CD14-positive monocyte (primary cell): Measurements from ENCODE around the gene GRB7. TPM values are rescaled to one million over a fixed set of nuclear protein-coding genes. Genes with fewer than 3 reads are reported as not detected.
"Not testable (repeated sequence)": the region's sequence is repeated elsewhere in the genome, so short reads cannot be mapped to it uniquely, and the experiment has no call there.

Experiments
- DNase-seq, 3 donors: peaks; one replicate each; pipeline ENCODE4 v3.0.0-alpha.2; 2011 to 2022
- H2AFZ ChIP-seq: 2 replicates; pipeline ENCODE4 v1.6.0; 2012; ENCODE audit warnings: mild to moderate bottlenecking, low read depth, low read length, inconsistent platforms; ENCODE audit not compliant: insufficient read depth, poor library complexity, severe bottlenecking
- H3K27ac ChIP-seq, 2 donors: 1 replicate in 1 of 2; 2 replicates in 1 of 2; pipeline ENCODE4 v1.5.1; 2012 to 2013; ENCODE audit warnings: low read length in 2 of 2, control low read depth in 1 of 2, inconsistent platforms in 1 of 2, low read depth in 1 of 2, mild to moderate bottlenecking in 1 of 2
- H3K27me3 ChIP-seq, 2 donors: one replicate each; pipeline versions ENCODE4 v1.6.0 to v1.6.1; 2011 to 2013; ENCODE audit warnings: low read length in 2 of 2; ENCODE audit not compliant: control insufficient read depth in 2 of 2, insufficient read depth in 2 of 2
- H3K36me3 ChIP-seq, 2 donors: replicated peaks in 1 of 2; 1 replicate in 1 of 2; 2 replicates in 1 of 2; pipeline versions ENCODE4 v1.5.1 to v1.6.1; 2012 to 2013; ENCODE audit warnings: low read length in 2 of 2, control low read depth in 1 of 2, inconsistent platforms in 1 of 2, mild to moderate bottlenecking in 1 of 2; ENCODE audit not compliant: insufficient read depth in 2 of 2, control insufficient read depth in 1 of 2
- H3K4me1 ChIP-seq, 2 donors: 1 replicate in 1 of 2; 2 replicates in 1 of 2; pipeline versions ENCODE4 v1.5.1 to v1.6.1; 2012 to 2013; ENCODE audit warnings: low read length in 2 of 2, control low read depth in 1 of 2, inconsistent platforms in 1 of 2, mild to moderate bottlenecking in 1 of 2, moderate library complexity in 1 of 2; ENCODE audit not compliant: insufficient read depth in 2 of 2, control insufficient read depth in 1 of 2
- H3K4me2 ChIP-seq: replicated peaks from 2 replicates; pipeline ENCODE3; 2012; ENCODE audit warnings: low read length, moderate library complexity, mild to moderate bottlenecking; ENCODE audit not compliant: poor library complexity, severe bottlenecking; ENCODE audit errors: extremely low read depth
- H3K4me3 ChIP-seq, 3 experiments: fragments of 200-600 bp in 1 of 3; sonication (generic) in 1 of 3; replicated peaks in 1 of 3; 1 replicate in 2 of 3; 2 replicates in 1 of 3; pipeline ENCODE4 v1.5.1; 2011 to 2013; ENCODE audit warnings: low read length in 3 of 3, mild to moderate bottlenecking in 3 of 3, control low read depth in 2 of 3, low read depth in 2 of 3, inconsistent platforms in 1 of 3, moderate library complexity in 1 of 3
- H3K79me2 ChIP-seq: 2 replicates; pipeline ENCODE4 v1.6.0; 2012; ENCODE audit warnings: mild to moderate bottlenecking, control low read depth, inconsistent platforms, low read length, moderate library complexity; ENCODE audit not compliant: insufficient read depth
- H3K9ac ChIP-seq: 2 replicates; pipeline ENCODE4 v1.6.0; 2017; ENCODE audit warnings: low read length, mild to moderate bottlenecking; ENCODE audit not compliant: insufficient read depth, poor library complexity, severe bottlenecking
- H3K9me3 ChIP-seq, 2 donors: replicated peaks in 1 of 2; 1 replicate in 1 of 2; 2 replicates in 1 of 2; pipeline versions ENCODE4 v1.5.1 to v1.6.1; 2012 to 2013; ENCODE audit warnings: low read length in 2 of 2, control low read depth in 1 of 2; ENCODE audit not compliant: control insufficient read depth in 1 of 2, insufficient read depth in 1 of 2
- H4K20me1 ChIP-seq: 2 replicates; pipeline ENCODE4 v1.6.0; 2012; ENCODE audit warnings: mild to moderate bottlenecking, low read length, control low read depth, moderate library complexity; ENCODE audit not compliant: insufficient read depth
- H3K27ac Mint-ChIP-seq, 7 donors: one replicate each; pipeline ENCODE4 v1.8.0; 2020; ENCODE audit warnings: mild to moderate bottlenecking in 7 of 7, mixed read lengths in 7 of 7, moderate library complexity in 6 of 7, inconsistent platforms in 2 of 7
- H3K27me3 Mint-ChIP-seq, 3 donors: one replicate each; pipeline ENCODE4 v1.8.0; 2021 to 2022; ENCODE audit warnings: low read depth in 3 of 3, mild to moderate bottlenecking in 3 of 3, mixed read lengths in 3 of 3, moderate library complexity in 3 of 3, inconsistent platforms in 1 of 3
- H3K36me3 Mint-ChIP-seq, 2 donors: one replicate each; pipeline ENCODE4 v1.8.0; 2020; ENCODE audit warnings: mixed read lengths in 2 of 2, inconsistent platforms in 1 of 2, mild to moderate bottlenecking in 1 of 2
- H3K4me1 Mint-ChIP-seq: one replicate; pipeline ENCODE4 v1.8.0; 2020; ENCODE audit warnings: mild to moderate bottlenecking, mixed read lengths
- H3K4me3 Mint-ChIP-seq, 2 donors: one replicate each; pipeline ENCODE4 v1.8.0; 2020; ENCODE audit warnings: mild to moderate bottlenecking in 2 of 2, mixed read lengths in 2 of 2, moderate library complexity in 1 of 2
- H3K9me3 Mint-ChIP-seq, 7 donors: one replicate each; pipeline ENCODE4 v1.8.0; 2020 to 2022; ENCODE audit warnings: mixed read lengths in 7 of 7, mild to moderate bottlenecking in 6 of 7, moderate library complexity in 6 of 7, inconsistent platforms in 2 of 7
- WGBS: methylation state at CpG from one replicate; pipeline ENCODE4 v1.1.5; 2013; ENCODE audit warnings: missing lambda C conversion rate; ENCODE audit not compliant: insufficient coverage; 5-methylcytosine and 5-hydroxymethylcytosine counted together
- intact Hi-C, 2 donors: fragments of 100-400 bp; cut with micrococcal nuclease; formaldehyde crosslinking; loops; one replicate each; pipeline versions ENCODE4 v1.15.0 to v1.15.1; 2023
- polyA plus RNA-seq, 3 donors: library from polyadenylated mRNA; depleted of rRNA in 1 of 3; unstranded in 2 of 3; stranded (reverse) in 1 of 3; fragments of 300-500 nt in 2 of 3; fragments of >200 nt in 1 of 3; fragmentation: Illumina TruSeq in 2 of 3; gene quantifications; 1 replicate in 2 of 3; 2 replicates in 1 of 3; pipeline ENCODE4 v1.2.3, GENCODE V29; 2012 to 2021
- TF ChIP-seq, protein P1 (sequence below): fragments of 200-600 bp; IDR thresholded peaks from one replicate; pipeline ENCODE4 v1.8.0; 2022; ENCODE audit warnings: antibody characterized with exemption, mild to moderate bottlenecking

Gene GRB7
- polyA plus RNA-seq, 3 donors: not detected

DNA sequence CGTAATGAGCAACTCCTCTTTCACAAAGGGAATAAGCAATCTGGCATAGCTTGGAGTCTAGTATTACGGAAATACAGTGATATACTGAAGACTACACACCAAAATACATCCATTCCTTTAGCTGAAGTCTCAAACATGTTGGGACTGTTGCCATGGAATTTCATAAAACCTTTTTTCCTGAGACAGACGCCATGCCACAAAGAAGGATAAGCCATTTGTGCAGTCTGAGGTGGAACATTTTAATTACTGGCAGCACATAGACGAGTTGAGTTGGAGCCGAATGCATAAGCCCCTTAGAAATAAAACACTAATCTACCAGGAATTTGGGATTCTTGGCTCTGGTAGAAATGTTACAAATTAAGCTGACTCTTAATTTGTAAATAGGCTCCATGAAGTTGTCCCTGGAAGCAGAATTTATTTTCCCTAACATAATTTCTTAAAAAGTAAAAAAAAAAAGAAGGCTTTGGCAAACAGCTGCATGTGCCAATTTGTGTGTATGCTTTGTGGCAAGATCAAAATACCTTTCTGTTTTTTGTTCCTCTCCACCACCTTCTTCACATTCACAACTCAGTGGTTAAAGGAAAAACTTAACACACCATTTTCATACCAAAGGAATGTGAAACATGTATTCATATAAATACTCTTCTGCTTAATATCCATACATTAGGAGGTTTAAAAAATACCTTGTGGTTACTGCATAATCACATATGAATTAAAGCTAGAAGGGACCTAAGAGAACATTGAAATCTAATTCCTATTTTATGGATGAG lies 25.5 kb downstream of the GRB7 start:
- Mint-ChIP-seq H3K27ac (no peak overlapping the region), H3K27me3 (peaks cover 20 to 44% (median 24%) of the 10 kb centered on the region in 3 donors), H3K36me3 (no peaks in the 10 kb centered on the region), H3K4me3 (peak overlapping the region in 1 of 2 donors; percentile 30), H3K9me3 (peaks cover 0 to 2% (median 0%) of the 10 kb centered on the region in 7 donors), H3K4me1 (peaks cover 9% of the 10 kb centered on the region)
- intact Hi-C loops: no loop called here
- no peak overlapping the region for H3K4me3 ChIP-seq
- TF ChIP-seq, protein P1, sequence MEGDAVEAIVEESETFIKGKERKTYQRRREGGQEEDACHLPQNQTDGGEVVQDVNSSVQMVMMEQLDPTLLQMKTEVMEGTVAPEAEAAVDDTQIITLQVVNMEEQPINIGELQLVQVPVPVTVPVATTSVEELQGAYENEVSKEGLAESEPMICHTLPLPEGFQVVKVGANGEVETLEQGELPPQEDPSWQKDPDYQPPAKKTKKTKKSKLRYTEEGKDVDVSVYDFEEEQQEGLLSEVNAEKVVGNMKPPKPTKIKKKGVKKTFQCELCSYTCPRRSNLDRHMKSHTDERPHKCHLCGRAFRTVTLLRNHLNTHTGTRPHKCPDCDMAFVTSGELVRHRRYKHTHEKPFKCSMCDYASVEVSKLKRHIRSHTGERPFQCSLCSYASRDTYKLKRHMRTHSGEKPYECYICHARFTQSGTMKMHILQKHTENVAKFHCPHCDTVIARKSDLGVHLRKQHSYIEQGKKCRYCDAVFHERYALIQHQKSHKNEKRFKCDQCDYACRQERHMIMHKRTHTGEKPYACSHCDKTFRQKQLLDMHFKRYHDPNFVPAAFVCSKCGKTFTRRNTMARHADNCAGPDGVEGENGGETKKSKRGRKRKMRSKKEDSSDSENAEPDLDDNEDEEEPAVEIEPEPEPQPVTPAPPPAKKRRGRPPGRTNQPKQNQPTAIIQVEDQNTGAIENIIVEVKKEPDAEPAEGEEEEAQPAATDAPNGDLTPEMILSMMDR: no peak
- no peaks in the 10 kb centered on the region for H3K9me3 ChIP-seq
- H4K20me1 ChIP-seq: no peaks in the 10 kb centered on the region
- no peak overlapping the region for H3K4me2 ChIP-seq
- DNase-seq: no peak
- no peak overlapping the region for H3K27ac ChIP-seq
- H2AFZ ChIP-seq: no peak overlapping the region
- 100% methylated on average over 1 of the region's 5 CpGs for WGBS
- peaks cover 0 to 6% of the 10 kb centered on the region in 2 donors for H3K27me3 ChIP-seq
- no peaks in the 10 kb centered on the region for H3K79me2 ChIP-seq
- H3K9ac ChIP-seq: no peak overlapping the region
- H3K4me1 ChIP-seq: peaks cover 2 to 3% of the 10 kb centered on the region in 2 donors
- H3K36me3 ChIP-seq: no peaks in the 10 kb centered on the region

DNA sequence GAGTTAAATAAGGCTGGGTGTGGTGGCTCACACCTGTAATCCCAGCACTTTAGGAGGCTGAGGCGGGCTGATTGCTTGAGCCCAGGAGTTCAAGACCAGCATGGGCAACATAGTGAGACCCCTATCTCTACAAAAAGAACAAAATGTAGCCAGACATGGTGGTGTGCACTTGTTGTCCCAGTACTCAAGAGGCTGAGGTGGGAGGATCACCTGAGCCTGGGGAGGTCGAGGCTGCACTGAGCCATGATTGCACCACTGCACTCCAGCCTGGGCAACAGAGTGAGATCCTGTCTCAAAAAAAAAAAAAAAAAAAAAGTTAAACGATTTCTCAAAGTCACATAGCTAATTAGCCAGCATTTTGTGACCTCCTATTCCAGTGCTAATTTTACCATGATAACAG lies 26.4 kb downstream of the GRB7 start:
- H3K27ac Mint-ChIP-seq, H3K4me3 ChIP-seq, H3K4me2 ChIP-seq, H3K4me1 Mint-ChIP-seq, H3K9ac ChIP-seq, H3K79me2 ChIP-seq, H3K9me3 Mint-ChIP-seq, H3K36me3 ChIP-seq, DNase-seq, H4K20me1 ChIP-seq, H3K4me3 Mint-ChIP-seq, H3K27ac ChIP-seq, H3K9me3 ChIP-seq, intact Hi-C loops, H2AFZ ChIP-seq, H3K36me3 Mint-ChIP-seq, H3K4me1 ChIP-seq: not testable (repeated sequence)
- H3K27me3 ChIP-seq: peaks cover 0 to 12% of the 10 kb centered on the region in 2 donors
- H3K27me3 Mint-ChIP-seq: peaks cover 24 to 44% (median 25%) of the 10 kb centered on the region in 3 donors
- 40% methylated on average over 1 of the region's 3 CpGs for WGBS
